Measurements from ENCODE around the gene ARMC2. TPM values are rescaled to one million over a fixed set of nuclear protein-coding genes. Genes with fewer than 3 reads are reported as not detected.

ARMC2 gene
- total and polyA plus RNA-seq, 10 donors = 1.4 to 12.2 (median 5.7) TPM

- Histone ChIP-seq H3K9me3 (no peaks in the 10 kb centered on the region), H3K27ac (peak overlapping the region; percentile 55 to 85 (median 78)), H3K4me3 (no peak overlapping the region), H3K27me3 (replicated peaks in 1 of 7) (no peaks in the 10 kb centered on the region), H3K36me3 (no peaks in the 10 kb centered on the region), H3K4me1 (peaks cover 41 to 81% (median 72%) of the 10 kb centered on the region in 6 donors)
- TF ChIP-seq POLR2AphosphoS5 (IDR thresholded peaks at IDR 0.05) (no peak), CTCF (IDR thresholded peaks at IDR 0.05 in 8 of 11, conservative IDR thresholded peaks at IDR 0.05 in 3 of 11) (no peak), POLR2A (IDR thresholded peaks at IDR 0.05) (no peak)
- intact Hi-C loops (cut with DNase I; ENCODE audit: low total_unique reads) = no loop called here
- no peak for DNase-seq
- WGBS, 5 donors = 69 to 75% (median 72%) methylated on average over 12 of the region's 12 CpGs
Measured at GRCh38 chr6:108944707-108945680, 96.8 kb downstream of the ARMC2 start.

GRCh38 chr6:108945681-108946159 is 97.5 kb downstream of the ARMC2 start:
- intact Hi-C loops (cut with DNase I; ENCODE audit: low total_unique reads) = no loop called here
- peak; percentile 86 for DNase-seq
- H3K27me3 ChIP-seq (replicated peaks in 1 of 7) = no peaks in the 10 kb centered on the region
- H3K4me3 ChIP-seq = no peak overlapping the region
- peak overlapping the region; percentile 55 to 85 (median 78) for H3K27ac ChIP-seq
- H3K36me3 ChIP-seq = no peaks in the 10 kb centered on the region
- no peaks in the 10 kb centered on the region for H3K9me3 ChIP-seq
- peaks cover 41 to 81% (median 72%) of the 10 kb centered on the region in 6 donors for H3K4me1 ChIP-seq
- WGBS, 5 donors = 59 to 73% (median 70%) methylated on average over 10 of the region's 10 CpGs
- no peak for TF ChIP-seq CTCF (IDR thresholded peaks at IDR 0.05 in 8 of 11, conservative IDR thresholded peaks at IDR 0.05 in 3 of 11)
- TF ChIP-seq POLR2A (IDR thresholded peaks at IDR 0.05) = no peak
- TF ChIP-seq POLR2AphosphoS5 (IDR thresholded peaks at IDR 0.05) = peak; percentile 65 to 89 (median 71)

GRCh38 chr6:108946695-108947094 is 98.5 kb downstream of the ARMC2 start:
- intact Hi-C loops (cut with DNase I; ENCODE audit: low total_unique reads) = no loop called here
- Histone ChIP-seq H3K27me3 (replicated peaks in 1 of 7) (no peaks in the 10 kb centered on the region), H3K27ac (peak overlapping the region; percentile 24 to 85 (median 75)), H3K9me3 (no peaks in the 10 kb centered on the region), H3K4me3 (no peak overlapping the region), H3K4me1 (peaks cover 41 to 82% (median 71%) of the 10 kb centered on the region in 6 donors), H3K36me3 (no peaks in the 10 kb centered on the region)
- TF ChIP-seq POLR2A (IDR thresholded peaks at IDR 0.05) (no peak), POLR2AphosphoS5 (IDR thresholded peaks at IDR 0.05) (no peak), CTCF (IDR thresholded peaks at IDR 0.05 in 8 of 11, conservative IDR thresholded peaks at IDR 0.05 in 3 of 11) (no peak)
- 47 to 58% (median 49%) methylated on average over 3 of the region's 3 CpGs for WGBS, 5 donors
- no peak for DNase-seq
